Measurements from ENCODE around the gene GPR173.

Gene GPR173

GRCh38 chrX:53087388-53087831 lies 38.8 kb downstream of the GPR173 start:
- H3K27me3 ChIP-seq (ENCODE audit: insufficient read depth, low read length), result no peaks in the 10 kb centered on the region
- peaks cover 22% of the 10 kb centered on the region for H3K36me3 ChIP-seq (ENCODE audit: insufficient read depth, low read length)
- H3K4me3 ChIP-seq (ENCODE audit: low read length), result no peak overlapping the region
- H3K9me3 ChIP-seq (ENCODE audit: low read length), result no peaks in the 10 kb centered on the region
- peaks cover 18% of the 10 kb centered on the region for H3K4me1 ChIP-seq (ENCODE audit: insufficient read depth, low read length)
- no peak overlapping the region for H2AFZ ChIP-seq (ENCODE audit: low read depth, low read length)

GRCh38 chrX:53088136-53088974 lies 39.8 kb downstream of the GPR173 start:
- no peak overlapping the region for H2AFZ ChIP-seq (ENCODE audit: low read depth, low read length)
- H3K27me3 ChIP-seq (ENCODE audit: insufficient read depth, low read length), result no peaks in the 10 kb centered on the region
- H3K4me1 ChIP-seq (ENCODE audit: insufficient read depth, low read length), result peaks cover 14% of the 10 kb centered on the region
- H3K9me3 ChIP-seq (ENCODE audit: low read length), result no peaks in the 10 kb centered on the region
- H3K4me3 ChIP-seq (ENCODE audit: low read length), result no peak overlapping the region
- peaks cover 22% of the 10 kb centered on the region for H3K36me3 ChIP-seq (ENCODE audit: insufficient read depth, low read length)

- H3K4me3 ChIP-seq (ENCODE audit: low read length), result no peak overlapping the region
- no peaks in the 10 kb centered on the region for H3K27me3 ChIP-seq (ENCODE audit: insufficient read depth, low read length)
- H2AFZ ChIP-seq (ENCODE audit: low read depth, low read length), result no peak overlapping the region
- H3K9me3 ChIP-seq (ENCODE audit: low read length), result no peaks in the 10 kb centered on the region
- H3K36me3 ChIP-seq (ENCODE audit: insufficient read depth, low read length), result peaks cover 17% of the 10 kb centered on the region
- peaks cover 9% of the 10 kb centered on the region for H3K4me1 ChIP-seq (ENCODE audit: insufficient read depth, low read length)
These were observed 40.7 kb downstream of the GPR173 start for GRCh38 chrX:53089224-53089842.

- no peak overlapping the region for H2AFZ ChIP-seq (ENCODE audit: low read depth, low read length)
- no peaks in the 10 kb centered on the region for H3K9me3 ChIP-seq (ENCODE audit: low read length)
- no peak overlapping the region for H3K4me3 ChIP-seq (ENCODE audit: low read length)
- H3K27me3 ChIP-seq (ENCODE audit: insufficient read depth, low read length), result no peaks in the 10 kb centered on the region
- H3K36me3 ChIP-seq (ENCODE audit: insufficient read depth, low read length), result peaks cover 15% of the 10 kb centered on the region
- H3K4me1 ChIP-seq (ENCODE audit: insufficient read depth, low read length), result peaks cover 13% of the 10 kb centered on the region
These were observed 41.3 kb downstream of the GPR173 start for GRCh38 chrX:53089925-53090324.

GRCh38 chrX:53091354-53091753 lies 42.8 kb downstream of the GPR173 start:
- Histone ChIP-seq H3K27me3 (ENCODE audit: insufficient read depth, low read length) (no peaks in the 10 kb centered on the region), H2AFZ (ENCODE audit: low read depth, low read length) (no peak overlapping the region), H3K4me3 (ENCODE audit: low read length) (no peak overlapping the region), H3K9me3 (ENCODE audit: low read length) (no peaks in the 10 kb centered on the region), H3K4me1 (ENCODE audit: insufficient read depth, low read length) (peaks cover 9% of the 10 kb centered on the region), H3K36me3 (ENCODE audit: insufficient read depth, low read length) (peaks cover 2% of the 10 kb centered on the region)

- Histone ChIP-seq H3K27me3 (ENCODE audit: insufficient read depth, low read length) (no peaks in the 10 kb centered on the region), H3K9me3 (ENCODE audit: low read length) (no peaks in the 10 kb centered on the region), H3K4me3 (ENCODE audit: low read length) (peak overlapping the region; percentile 54), H2AFZ (ENCODE audit: low read depth, low read length) (peak overlapping the region; percentile 64), H3K36me3 (ENCODE audit: insufficient read depth, low read length) (no peaks in the 10 kb centered on the region), H3K4me1 (ENCODE audit: insufficient read depth, low read length) (peaks cover 7% of the 10 kb centered on the region)
These were observed 44.6 kb downstream of the GPR173 start for GRCh38 chrX:53093177-53093655.

- H3K4me1 ChIP-seq (ENCODE audit: insufficient read depth, low read length), result peaks cover 7% of the 10 kb centered on the region
These were observed 45.4 kb downstream of the GPR173 start, which contains the start of gene KANTR for GRCh38 chrX:53093748-53094581. KANTR (plus strand) TSS chrX:53094142; CDS start chrX:53124273, 30,131 bp downstream.

GRCh38 chrX:53094582-53094905 lies 46.0 kb downstream of the GPR173 start:
- H3K27me3 ChIP-seq (ENCODE audit: insufficient read depth, low read length), result no peaks in the 10 kb centered on the region
- H3K36me3 ChIP-seq (ENCODE audit: insufficient read depth, low read length), result peaks cover 3% of the 10 kb centered on the region
- peaks cover 7% of the 10 kb centered on the region for H3K4me1 ChIP-seq (ENCODE audit: insufficient read depth, low read length)
- peak overlapping the region; percentile 54 for H3K4me3 ChIP-seq (ENCODE audit: low read length)
- H3K9me3 ChIP-seq (ENCODE audit: low read length), result no peaks in the 10 kb centered on the region
- H2AFZ ChIP-seq (ENCODE audit: low read depth, low read length), result no peak overlapping the region

More at GRCh38 chrX:53093748-53094581, 45.4 kb downstream of the GPR173 start, which contains the start of gene KANTR:
- H2AFZ ChIP-seq (ENCODE audit: low read depth, low read length), result peak within 1 kb of the TSS; percentile 71
- H3K4me3 ChIP-seq (ENCODE audit: low read length), result peak within 1 kb of the TSS; percentile 54
- H3K36me3 ChIP-seq (ENCODE audit: insufficient read depth, low read length), result no peaks in the 10 kb centered on the region
- no peaks in the 10 kb centered on the region for H3K9me3 ChIP-seq (ENCODE audit: low read length)
- no peaks in the 10 kb centered on the region for H3K27me3 ChIP-seq (ENCODE audit: insufficient read depth, low read length)

GRCh38 chrX:53095796-53096195 lies 47.2 kb downstream of the GPR173 start:
- Histone ChIP-seq H2AFZ (ENCODE audit: low read depth, low read length) (no peak overlapping the region), H3K36me3 (ENCODE audit: insufficient read depth, low read length) (peaks cover 5% of the 10 kb centered on the region), H3K9me3 (ENCODE audit: low read length) (no peaks in the 10 kb centered on the region), H3K27me3 (ENCODE audit: insufficient read depth, low read length) (no peaks in the 10 kb centered on the region), H3K4me3 (ENCODE audit: low read length) (no peak overlapping the region), H3K4me1 (ENCODE audit: insufficient read depth, low read length) (peaks cover 7% of the 10 kb centered on the region)

- no peaks in the 10 kb centered on the region for H3K27me3 ChIP-seq (ENCODE audit: insufficient read depth, low read length)
- H3K4me1 ChIP-seq (ENCODE audit: insufficient read depth, low read length), result no peaks in the 10 kb centered on the region
- no peak overlapping the region for H2AFZ ChIP-seq (ENCODE audit: low read depth, low read length)
- no peak overlapping the region for H3K4me3 ChIP-seq (ENCODE audit: low read length)
- H3K9me3 ChIP-seq (ENCODE audit: low read length), result peaks cover 3% of the 10 kb centered on the region
- peaks cover 2% of the 10 kb centered on the region for H3K36me3 ChIP-seq (ENCODE audit: insufficient read depth, low read length)
These were observed 66.4 kb downstream of the GPR173 start for GRCh38 chrX:53114864-53115549.

- Histone ChIP-seq H3K36me3 (ENCODE audit: insufficient read depth, low read length) (peaks cover 2% of the 10 kb centered on the region), H3K4me1 (ENCODE audit: insufficient read depth, low read length) (no peaks in the 10 kb centered on the region), H2AFZ (ENCODE audit: low read depth, low read length) (no peak overlapping the region), H3K9me3 (ENCODE audit: low read length) (no peaks in the 10 kb centered on the region), H3K27me3 (ENCODE audit: insufficient read depth, low read length) (no peaks in the 10 kb centered on the region), H3K4me3 (ENCODE audit: low read length) (no peak overlapping the region)
These were observed 66.9 kb downstream of the GPR173 start for GRCh38 chrX:53115550-53115874.

GRCh38 chrX:53116101-53116500 lies 67.5 kb downstream of the GPR173 start:
- H3K4me3 ChIP-seq (ENCODE audit: low read length), result no peak overlapping the region

More at GRCh38 chrX:53116101-53116500, 67.5 kb downstream of the GPR173 start:
- Histone ChIP-seq H3K27me3 (ENCODE audit: insufficient read depth, low read length) (no peaks in the 10 kb centered on the region), H3K9me3 (ENCODE audit: low read length) (no peaks in the 10 kb centered on the region), H2AFZ (ENCODE audit: low read depth, low read length) (no peak overlapping the region), H3K36me3 (ENCODE audit: insufficient read depth, low read length) (peaks cover 2% of the 10 kb centered on the region), H3K4me1 (ENCODE audit: insufficient read depth, low read length) (no peaks in the 10 kb centered on the region)

All from neuron (in vitro differentiated cells).